HG03565 (cell line): ENCODE results near the gene ILF3.

Experiments
- ATAC-seq: cut with Tn5 transposase; IDR thresholded peaks from one replicate; pipeline ENCODE4 v1.9.1; 2021; ENCODE audit warnings: mild to moderate bottlenecking, moderate library complexity; ENCODE audit not compliant: unreplicated experiment

Gene ILF3

GRCh38 chr19:10727685-10728201 lies 73.6 kb downstream of the ILF3 start:
- ATAC-seq: no peak

- ATAC-seq: no peak
These were observed 75.3 kb downstream of the ILF3 start for GRCh38 chr19:10729411-10729810.

GRCh38 chr19:10730932-10731331 lies 76.8 kb downstream of the ILF3 start:
- no peak for ATAC-seq

GRCh38 chr19:10735741-10736140 lies 81.6 kb downstream of the ILF3 start:
- ATAC-seq: no peak

- ATAC-seq: no peak
These were observed 82.0 kb downstream of the ILF3 start for GRCh38 chr19:10736189-10736588.

GRCh38 chr19:10736916-10737551 lies 82.9 kb downstream of the ILF3 start:
- ATAC-seq: no peak

GRCh38 chr19:10737722-10738121 lies 83.6 kb downstream of the ILF3 start:
- ATAC-seq: no peak

- ATAC-seq: no peak
These were observed 86.7 kb downstream of the ILF3 start for GRCh38 chr19:10740798-10741197.
